NCI-H187 treated with DMSO at 0.1 percent for 48 hours (cell line): ENCODE data around the gene NPR3.

Experiments used
- DNase-seq: peaks from one replicate; lab custom pipeline; 2025; lab: John Stamatoyannopoulos, UW

The NPR3 gene

DNA sequence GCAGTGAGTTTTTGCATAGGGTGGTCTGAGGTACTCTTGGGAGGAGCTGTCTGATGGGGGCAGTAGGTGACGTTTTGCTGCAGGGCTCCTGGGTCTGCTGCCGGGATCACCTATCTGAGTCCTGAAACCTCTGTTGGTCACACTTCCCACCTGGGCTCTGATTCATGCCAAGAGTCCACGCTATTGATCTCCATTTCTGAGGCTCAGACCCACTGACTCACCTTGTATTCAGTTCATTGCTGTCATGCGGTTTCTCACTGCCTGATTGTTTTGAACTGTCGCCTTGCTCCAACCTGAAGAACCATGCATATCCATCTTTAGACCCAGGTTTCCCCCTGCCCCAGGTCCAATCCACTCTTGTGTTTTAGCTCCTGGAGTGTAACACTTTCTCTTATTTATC lies 101.3 kb downstream of the NPR3 start:
- no peak for DNase-seq

DNA sequence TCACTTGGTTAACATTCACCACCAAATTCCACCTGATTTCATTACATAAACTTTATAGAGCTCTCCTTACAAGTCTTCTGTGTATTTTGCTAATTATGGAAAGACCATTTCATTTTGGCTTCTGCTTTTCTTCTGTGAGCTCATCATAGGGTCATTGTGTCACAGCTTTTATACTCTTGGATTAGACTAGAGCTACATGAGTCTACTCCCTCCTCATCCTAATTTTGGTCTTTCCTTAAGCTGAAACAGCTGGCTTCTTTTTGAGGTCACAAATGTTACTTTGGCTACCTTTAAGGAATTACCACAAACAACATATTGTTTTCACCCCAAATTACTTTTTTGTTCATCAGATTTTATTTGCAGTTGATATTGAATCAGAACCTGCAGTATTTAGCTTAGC lies 103.0 kb downstream of the NPR3 start:
- no peak for DNase-seq

DNA sequence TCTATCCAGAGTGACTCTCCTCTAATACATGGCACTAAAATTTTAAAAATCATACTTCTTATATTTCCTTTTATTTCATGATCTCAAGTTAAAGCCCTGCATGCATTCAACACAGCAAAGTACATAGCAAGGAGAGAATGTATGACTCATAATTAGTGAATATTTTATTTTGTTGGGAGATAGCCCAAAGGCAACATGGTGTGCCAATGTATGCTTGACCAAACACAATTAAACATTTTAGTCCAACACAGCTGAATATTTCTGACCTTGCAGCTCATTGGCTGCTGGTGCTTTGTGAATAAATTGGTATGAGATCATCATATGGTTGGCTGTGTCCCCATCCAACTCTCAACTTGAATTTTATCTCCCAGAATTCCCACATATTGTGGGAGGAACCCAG lies 103.5 kb downstream of the NPR3 start:
- DNase-seq, result no peak

DNA sequence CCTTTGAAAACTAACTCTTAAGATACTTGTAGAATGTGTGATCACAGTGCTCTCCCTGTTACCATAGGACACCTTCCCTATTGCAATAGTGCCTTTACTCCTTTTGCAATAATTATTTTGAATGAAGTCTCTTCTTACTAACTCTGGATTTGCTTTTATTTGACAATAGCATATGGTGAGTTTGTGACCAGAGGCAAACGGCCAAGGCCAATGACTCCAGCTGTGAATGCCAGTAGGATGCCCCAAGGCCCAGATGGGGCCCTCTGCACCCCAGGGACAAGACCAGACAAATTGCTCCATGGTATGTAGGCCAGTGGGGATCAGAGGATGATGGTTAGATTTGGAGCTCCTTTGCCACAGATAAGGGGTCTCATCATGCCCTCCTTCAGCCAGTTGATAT lies 116.9 kb downstream of the NPR3 start:
- DNase-seq, result no peak

DNA sequence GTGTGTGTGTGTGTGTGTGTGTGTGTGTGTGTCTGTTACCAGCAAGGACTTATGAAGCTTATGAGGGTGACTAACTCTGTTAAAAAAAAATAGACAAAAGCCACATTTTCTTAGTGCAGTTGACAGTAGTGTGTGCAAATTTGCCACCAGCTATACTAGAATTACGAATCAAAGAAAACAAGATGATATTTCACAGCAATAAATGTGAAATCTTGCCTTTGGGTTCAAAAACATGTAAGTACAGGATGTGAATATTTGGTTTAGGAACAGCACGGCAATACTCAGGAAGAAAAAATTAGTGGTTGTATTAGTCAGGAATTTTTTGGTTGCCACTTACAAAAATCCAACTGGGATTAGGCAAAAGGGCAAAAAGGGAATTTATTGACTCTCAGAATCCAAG lies 117.4 kb downstream of the NPR3 start:
- DNase-seq, result no peak

GRCh38 chr5:32831624-32832023 lies 120.5 kb downstream of the NPR3 start:
- no peak for DNase-seq

- DNase-seq, result no peak
Observed at GRCh38 chr5:32833127-32833526, 122.0 kb downstream of the NPR3 start.

GRCh38 chr5:32833663-32834062 lies 122.5 kb downstream of the NPR3 start:
- no peak for DNase-seq

DNA sequence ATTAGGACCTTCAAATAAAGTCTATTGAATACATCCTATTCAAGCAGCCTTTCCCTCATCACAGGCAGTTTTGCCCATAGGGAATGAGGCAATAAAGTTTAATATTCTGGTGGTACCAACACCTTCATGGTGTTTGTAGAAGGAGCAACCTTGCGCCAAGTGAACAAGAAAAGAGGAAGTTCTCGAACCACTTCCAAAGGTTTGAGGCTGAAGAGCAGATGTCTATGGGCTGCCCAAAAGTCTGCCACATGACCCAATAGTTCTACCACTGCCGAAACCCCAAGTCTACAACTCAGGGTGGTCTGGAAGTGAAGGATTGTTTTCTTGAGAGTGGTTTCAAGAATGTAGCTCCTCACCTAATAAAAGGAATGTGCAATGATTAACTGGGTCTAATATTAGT lies 123.1 kb downstream of the NPR3 start:
- DNase-seq, result no peak

- no peak for DNase-seq
Observed at GRCh38 chr5:32836176-32836575, 125.1 kb downstream of the NPR3 start.

GRCh38 chr5:32837211-32837610 lies 126.1 kb downstream of the NPR3 start:
- no peak for DNase-seq

DNA sequence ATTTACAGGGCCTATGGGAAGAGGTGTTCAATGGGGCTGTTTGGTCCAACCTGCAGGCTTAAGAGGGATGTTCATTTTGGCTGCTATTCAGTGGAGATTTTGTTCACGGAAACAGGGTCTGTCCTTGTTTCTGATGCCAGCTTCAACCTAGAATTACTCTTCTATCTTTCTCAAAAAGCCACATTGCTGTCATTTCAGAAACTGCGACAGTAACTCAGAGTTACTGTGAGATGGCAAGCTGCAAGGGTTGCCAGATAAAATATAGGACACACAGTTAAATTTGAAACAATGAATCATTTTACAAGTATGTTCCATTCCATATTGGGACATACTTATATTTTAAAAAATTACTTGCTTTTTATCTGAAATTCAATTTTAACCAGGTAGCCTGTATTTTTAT lies 128.0 kb downstream of the NPR3 start:
- DNase-seq, result no peak

DNA sequence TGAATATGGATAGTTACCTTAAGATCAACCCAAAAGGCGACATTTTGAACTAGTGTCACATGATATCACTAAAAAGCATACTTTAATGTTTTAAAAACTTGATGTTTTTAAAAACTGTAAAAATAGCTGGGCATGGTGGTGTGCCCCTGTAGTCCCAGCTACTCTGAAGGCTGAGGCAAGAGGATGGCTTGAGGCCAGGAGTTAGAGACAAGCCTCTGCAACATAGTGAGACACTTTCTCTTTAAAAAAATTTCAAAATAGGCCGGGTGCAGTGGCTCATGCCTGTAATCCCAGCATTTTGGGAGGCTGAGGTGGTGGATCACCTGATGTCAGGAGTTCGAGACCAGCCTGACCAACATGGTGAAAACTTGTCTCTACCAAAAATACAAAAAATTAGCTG lies 129.5 kb downstream of the NPR3 start:
- no peak for DNase-seq
